GM06990 (cell line): ENCODE data around the gene SOX8.

Source experiments
- DNase-seq: peaks from one replicate; pipeline ENCODE4 v3.0.0-alpha.2; 2011; ENCODE audit not compliant: insufficient read length; ENCODE audit errors: extremely low read depth
- H3K27me3 ChIP-seq: replicated peaks from 2 replicates; pipeline ENCODE4 v1.6.0; 2011; ENCODE audit warnings: low read length; ENCODE audit not compliant: control insufficient read depth, insufficient read depth
- H3K36me3 ChIP-seq: 2 replicates; pipeline ENCODE4 v1.5.1; 2011; ENCODE audit warnings: low read length; ENCODE audit not compliant: control insufficient read depth, insufficient read depth
- H3K4me3 ChIP-seq: replicated peaks from 2 replicates; pipeline ENCODE4 v1.5.1; 2011; ENCODE audit warnings: low read depth, mild to moderate bottlenecking, control low read depth, low read length
- CTCF ChIP-seq: IDR thresholded peaks from 2 replicates; pipeline ENCODE4 v1.5.1; 2011; ENCODE audit warnings: low read length, control low read depth, mild to moderate bottlenecking, inconsistent platforms; ENCODE audit not compliant: insufficient read depth, poor library complexity, severe bottlenecking

The SOX8 gene

GRCh38 chr16:998615-999014 is 17.0 kb downstream of the SOX8 start:
- TF ChIP-seq CTCF, result no peak
- no peaks in the 10 kb centered on the region for H3K36me3 ChIP-seq
- no peaks in the 10 kb centered on the region; the same call in 1 of the 2 replicates for H3K27me3 ChIP-seq

GRCh38 chr16:999677-1000076 is 18.1 kb downstream of the SOX8 start:
- TF ChIP-seq CTCF, result no peak
- no peaks in the 10 kb centered on the region; the same call in 1 of the 2 replicates for H3K27me3 ChIP-seq

More at GRCh38 chr16:998615-999014, 17.0 kb downstream of the SOX8 start:
- H3K4me3 ChIP-seq, result no peak overlapping the region
- no peak for DNase-seq

GRCh38 chr16:1000608-1001007 is 19.0 kb downstream of the SOX8 start:
- H3K27me3 ChIP-seq, result no peaks in the 10 kb centered on the region; the same call in 1 of the 2 replicates
- H3K36me3 ChIP-seq, result no peaks in the 10 kb centered on the region
- no peak for TF ChIP-seq CTCF
- H3K4me3 ChIP-seq, result no peak overlapping the region
- DNase-seq, result no peak

More at GRCh38 chr16:999677-1000076, 18.1 kb downstream of the SOX8 start:
- Histone ChIP-seq H3K36me3 (no peaks in the 10 kb centered on the region), H3K4me3 (no peak overlapping the region)
- DNase-seq, result no peak

GRCh38 chr16:1001096-1001495 is 19.5 kb downstream of the SOX8 start:
- no peak for TF ChIP-seq CTCF
- no peaks in the 10 kb centered on the region; the same call in 1 of the 2 replicates for H3K27me3 ChIP-seq
- no peak for DNase-seq

GRCh38 chr16:1002399-1003166 is 21.0 kb downstream of the SOX8 start:
- no peak for TF ChIP-seq CTCF
- Histone ChIP-seq H3K36me3 (no peaks in the 10 kb centered on the region), H3K27me3 (no peaks in the 10 kb centered on the region; the same call in 1 of the 2 replicates), H3K4me3 (no peak overlapping the region)
- DNase-seq, result no peak

More at GRCh38 chr16:1001096-1001495, 19.5 kb downstream of the SOX8 start:
- no peaks in the 10 kb centered on the region for H3K36me3 ChIP-seq
- H3K4me3 ChIP-seq, result no peak overlapping the region
